Measurements from ENCODE around the gene PDS5B.
"Not testable (repeated sequence)": the region's sequence is repeated elsewhere in the genome, so short reads cannot be mapped to it uniquely, and the experiment has no call there.

The PDS5B gene

GRCh38 chr13:32726374-32727037, 140.3 kb downstream of the PDS5B start:
- DNase-seq (ENCODE audit: low read depth in 2 of 2) = no peak

GRCh38 chr13:32728327-32728726, 142.1 kb downstream of the PDS5B start:
- no peak for DNase-seq (ENCODE audit: low read depth in 2 of 2)

GRCh38 chr13:32729097-32729496, 142.8 kb downstream of the PDS5B start:
- DNase-seq (ENCODE audit: low read depth in 2 of 2) = not testable (repeated sequence)

GRCh38 chr13:32731074-32731473, 144.8 kb downstream of the PDS5B start:
- no peak for DNase-seq (ENCODE audit: low read depth in 2 of 2)

- DNase-seq (ENCODE audit: low read depth in 2 of 2) = no peak
Observed at GRCh38 chr13:32731576-32731975, 145.3 kb downstream of the PDS5B start.

- DNase-seq (ENCODE audit: low read depth in 2 of 2) = no peak
Observed at GRCh38 chr13:32733690-32734089, 147.4 kb downstream of the PDS5B start.

- peak; percentile 23 to 27 for DNase-seq (ENCODE audit: low read depth in 2 of 2)
Observed at GRCh38 chr13:32734511-32734910, 148.3 kb downstream of the PDS5B start.

GRCh38 chr13:32735859-32736258, 149.6 kb downstream of the PDS5B start:
- no peak for DNase-seq (ENCODE audit: low read depth in 2 of 2)

- no peak for DNase-seq (ENCODE audit: low read depth in 2 of 2)
Observed at GRCh38 chr13:32736648-32737047, 150.4 kb downstream of the PDS5B start.

GRCh38 chr13:32737111-32737571, 150.9 kb downstream of the PDS5B start:
- no peak for DNase-seq (ENCODE audit: low read depth in 2 of 2)

GRCh38 chr13:32737679-32738078, 151.4 kb downstream of the PDS5B start:
- DNase-seq (ENCODE audit: low read depth in 2 of 2) = no peak

- DNase-seq (ENCODE audit: low read depth in 2 of 2) = no peak
Observed at GRCh38 chr13:32745509-32745908, 159.3 kb downstream of the PDS5B start.

- DNase-seq (ENCODE audit: low read depth in 2 of 2) = no peak
Observed at GRCh38 chr13:32746474-32746873, 160.2 kb downstream of the PDS5B start.

- no peak for DNase-seq (ENCODE audit: low read depth in 2 of 2)
Observed at GRCh38 chr13:32748305-32748704, 162.1 kb downstream of the PDS5B start.

- DNase-seq (ENCODE audit: low read depth in 2 of 2) = no peak
Observed at GRCh38 chr13:32751340-32751739, 165.1 kb downstream of the PDS5B start.

GRCh38 chr13:32752311-32752710, 166.1 kb downstream of the PDS5B start:
- DNase-seq (ENCODE audit: low read depth in 2 of 2) = no peak

- no peak for DNase-seq (ENCODE audit: low read depth in 2 of 2)
Observed at GRCh38 chr13:32752997-32753606, 166.8 kb downstream of the PDS5B start.

GRCh38 chr13:32754179-32754578, 167.9 kb downstream of the PDS5B start:
- DNase-seq (ENCODE audit: low read depth in 2 of 2) = no peak

- DNase-seq (ENCODE audit: low read depth in 2 of 2) = no peak
Observed at GRCh38 chr13:32759152-32759551, 172.9 kb downstream of the PDS5B start.

GRCh38 chr13:32761472-32761871, 175.2 kb downstream of the PDS5B start:
- DNase-seq (ENCODE audit: low read depth in 2 of 2) = no peak

GRCh38 chr13:32779119-32779518, 192.9 kb downstream of the PDS5B start:
- DNase-seq (ENCODE audit: low read depth in 2 of 2) = no peak

GRCh38 chr13:32781906-32782305, 195.7 kb downstream of the PDS5B start:
- DNase-seq (ENCODE audit: low read depth in 2 of 2) = no peak

- DNase-seq (ENCODE audit: low read depth in 2 of 2) = no peak
Observed at GRCh38 chr13:32783067-32783466, 196.8 kb downstream of the PDS5B start.

GRCh38 chr13:32790731-32791130, 204.5 kb downstream of the PDS5B start:
- no peak for DNase-seq (ENCODE audit: low read depth in 2 of 2)
